NCI-H748 treated with DMSO at 0.1 percent for 48 hours (cell line): Measurements from ENCODE around the gene BEST1.

Experiments
- DNase-seq: peaks from one replicate; lab custom pipeline; 2025; lab: John Stamatoyannopoulos, UW

Gene BEST1

DNA sequence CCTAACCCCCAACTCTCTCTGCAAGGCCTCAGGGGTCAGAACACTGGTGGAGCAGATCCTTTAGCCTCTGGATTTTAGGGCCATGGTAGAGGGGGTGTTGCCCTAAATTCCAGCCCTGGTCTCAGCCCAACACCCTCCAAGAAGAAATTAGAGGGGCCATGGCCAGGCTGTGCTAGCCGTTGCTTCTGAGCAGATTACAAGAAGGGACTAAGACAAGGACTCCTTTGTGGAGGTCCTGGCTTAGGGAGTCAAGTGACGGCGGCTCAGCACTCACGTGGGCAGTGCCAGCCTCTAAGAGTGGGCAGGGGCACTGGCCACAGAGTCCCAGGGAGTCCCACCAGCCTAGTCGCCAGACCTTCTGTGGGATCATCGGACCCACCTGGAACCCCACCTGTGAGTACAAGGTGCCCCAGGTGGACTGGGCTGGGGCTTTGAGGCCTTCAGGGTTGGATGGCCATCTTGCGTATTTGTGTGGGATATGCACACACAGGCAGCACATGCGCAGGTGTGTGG lies at the start of gene BEST1:
BEST1 (plus strand) TSS at position 317 of the 513 bp plus-strand sequence. CDS start 1,456 bp downstream, outside the sequence.
- no peak for DNase-seq

DNA sequence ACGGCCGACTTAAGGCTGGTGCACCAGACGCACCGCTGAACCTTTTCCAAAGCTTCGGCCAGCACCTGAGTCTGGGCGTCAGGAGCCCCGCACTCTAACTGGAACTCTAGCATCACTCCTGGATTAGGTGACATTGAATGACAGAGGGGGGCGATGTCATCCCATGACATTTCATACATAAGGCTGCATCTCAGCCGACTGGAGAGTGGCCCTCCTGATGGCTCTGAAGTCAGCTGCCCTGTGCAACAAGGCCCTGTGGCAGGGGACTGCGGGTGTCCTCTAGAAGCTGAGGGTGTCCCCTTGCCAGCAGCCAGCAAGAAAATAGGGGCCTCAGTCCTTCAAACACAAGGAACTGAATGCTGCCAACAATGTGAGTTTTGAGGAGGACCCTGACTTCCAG lies 48.8 kb upstream of the BEST1 start:
- DNase-seq: no peak

DNA sequence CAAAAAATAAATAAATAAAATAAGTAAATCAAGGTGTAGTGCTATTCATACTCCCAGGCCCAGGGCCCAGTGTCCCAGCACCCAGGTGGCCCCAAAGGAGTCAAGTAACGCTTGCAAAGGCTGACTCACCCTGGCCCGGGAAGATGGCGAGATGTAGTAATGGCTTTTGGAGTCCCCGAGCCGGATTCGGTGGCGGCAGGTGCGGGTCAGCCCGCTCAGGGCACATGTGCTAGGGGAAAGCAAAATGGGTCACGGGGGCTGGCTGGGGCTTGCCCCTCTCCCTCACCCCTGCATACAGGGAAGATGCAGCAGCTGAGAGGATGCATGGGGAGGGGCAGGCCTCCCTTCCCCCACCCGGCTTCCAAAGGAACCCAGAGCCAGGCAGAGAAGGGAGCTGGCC lies 47.8 kb upstream of the BEST1 start:
- no peak for DNase-seq

DNA sequence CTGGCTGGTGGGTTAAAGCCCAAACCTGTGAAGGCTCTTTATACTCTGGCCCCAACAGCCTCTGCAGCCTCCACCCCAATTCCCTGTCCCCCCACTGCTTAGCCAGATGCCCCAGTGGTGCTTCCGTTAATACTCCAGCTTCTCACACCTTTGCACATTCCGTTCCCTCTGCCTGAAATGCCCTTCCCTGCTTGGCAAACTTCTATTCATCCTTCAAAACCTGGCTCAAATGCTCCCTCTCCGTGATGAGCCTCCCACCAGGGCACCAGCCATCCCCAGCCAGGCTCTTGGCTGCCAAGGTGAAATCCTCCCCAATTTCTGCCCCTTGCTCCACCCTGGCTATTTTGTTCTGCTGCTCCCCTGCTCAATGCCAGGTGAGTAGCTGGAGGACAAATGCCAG lies 46.3 kb upstream of the BEST1 start:
- no peak for DNase-seq

DNA sequence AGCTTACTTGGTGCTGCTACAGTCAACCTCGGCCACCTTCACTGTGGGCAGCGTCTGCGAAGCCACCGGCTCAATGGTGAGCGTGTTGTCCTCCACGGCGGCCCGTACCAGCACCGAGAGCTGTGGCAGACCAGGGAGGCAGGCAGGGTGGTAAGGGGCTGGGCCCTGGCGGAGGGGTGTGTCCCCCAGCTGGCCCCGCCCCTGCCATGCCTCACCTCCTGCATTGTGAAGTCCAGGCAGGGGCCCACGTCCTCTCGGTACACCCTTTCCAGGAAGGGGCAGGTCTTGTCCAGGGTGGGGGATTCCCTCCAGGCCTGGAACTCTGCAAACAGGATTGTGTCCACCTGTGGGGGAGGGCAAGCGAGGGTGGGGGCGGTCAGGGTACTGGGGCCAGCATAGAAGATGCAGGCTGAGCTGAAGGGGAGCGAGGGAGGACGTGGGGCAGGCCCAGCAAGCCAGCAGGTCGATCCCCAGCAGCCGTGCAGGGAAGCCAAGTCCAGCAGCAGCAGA lies 45.6 kb upstream of the BEST1 start:
- DNase-seq: no peak

DNA sequence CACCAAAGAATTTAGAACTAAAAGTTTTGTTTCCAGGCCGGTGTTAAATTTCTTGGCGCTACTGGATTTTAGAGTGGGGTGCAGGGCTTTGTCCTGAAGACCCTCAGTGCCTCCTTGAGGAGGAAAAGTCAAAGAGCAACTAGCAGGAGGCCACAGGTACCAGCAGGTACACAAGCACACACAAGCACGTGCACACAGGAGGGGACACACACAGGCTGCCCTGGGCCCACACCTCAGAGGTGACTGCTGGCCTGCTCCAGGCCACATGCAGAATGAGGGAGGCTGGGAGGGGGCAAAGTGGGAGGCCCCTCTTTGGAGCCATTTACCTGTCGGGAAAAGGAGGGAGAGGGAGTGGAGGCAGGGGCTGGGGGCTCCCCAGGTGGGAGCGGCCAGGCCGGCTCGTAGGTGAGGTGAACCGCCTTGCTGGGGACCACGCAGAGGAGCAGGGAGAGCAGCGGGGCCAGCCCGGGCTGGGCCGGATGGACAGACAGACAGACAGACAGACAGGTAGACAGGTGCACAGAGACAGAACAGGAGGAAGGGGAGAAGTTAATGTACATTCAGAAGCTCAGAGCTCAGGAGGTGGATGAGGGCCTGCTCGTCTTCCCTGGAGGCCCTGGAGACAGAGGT lies 45.0 kb upstream of the BEST1 start:
- DNase-seq: no peak

DNA sequence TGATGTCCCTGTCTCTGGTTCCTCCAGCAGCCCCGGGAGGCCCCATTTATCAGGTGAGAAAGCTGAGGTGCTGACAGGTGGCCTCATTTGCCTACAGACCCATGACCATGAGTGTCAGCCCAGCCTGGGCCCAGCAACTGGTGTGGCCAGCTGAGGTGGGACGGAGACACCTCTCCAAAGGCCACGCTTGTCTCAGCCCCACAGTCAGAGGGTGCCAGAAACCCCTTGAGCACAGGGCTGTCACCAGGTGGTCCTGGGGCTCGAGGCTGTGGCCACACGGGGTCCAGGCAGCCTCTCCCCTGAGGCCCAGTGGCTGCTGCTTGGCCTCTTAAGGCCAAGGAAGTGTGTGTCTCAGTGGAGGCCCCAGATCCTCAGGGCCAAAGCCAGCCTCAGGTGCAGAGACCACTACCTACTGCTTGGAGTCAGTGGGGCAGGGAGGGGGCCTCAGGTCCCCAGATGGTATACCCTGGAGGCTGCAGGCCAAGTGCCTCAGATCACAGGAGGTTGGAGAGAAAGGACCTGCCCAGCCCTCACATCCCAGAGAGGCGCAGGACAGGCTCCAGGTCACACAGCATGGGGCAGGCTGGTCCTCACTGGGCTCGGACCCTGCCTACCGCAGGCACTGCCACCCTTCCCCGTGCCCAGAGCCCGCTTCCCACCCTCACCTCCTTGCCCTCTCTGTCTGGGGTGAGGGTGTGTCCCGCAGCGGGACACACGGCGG lies 44.2 kb upstream of the BEST1 start:
- DNase-seq: no peak

DNA sequence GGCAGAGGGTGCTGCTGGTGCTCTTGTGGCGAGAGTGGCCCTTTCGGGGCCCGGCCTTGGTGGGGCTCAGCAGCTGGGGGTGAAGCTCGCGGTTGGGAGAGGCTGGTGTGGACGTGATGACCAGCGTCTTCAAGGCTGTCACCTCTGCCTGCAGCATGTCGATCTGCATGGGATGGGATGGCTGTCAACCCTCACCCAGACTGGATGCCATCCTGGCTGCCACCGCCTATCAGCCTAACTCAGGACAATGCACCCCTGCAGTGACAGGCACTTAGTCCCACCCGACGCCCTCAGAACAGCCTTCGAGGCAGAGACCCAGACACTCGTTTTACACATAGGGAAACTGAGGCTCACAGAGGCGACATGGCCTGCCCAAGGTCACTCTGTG lies 43.6 kb upstream of the BEST1 start:
- no peak for DNase-seq

DNA sequence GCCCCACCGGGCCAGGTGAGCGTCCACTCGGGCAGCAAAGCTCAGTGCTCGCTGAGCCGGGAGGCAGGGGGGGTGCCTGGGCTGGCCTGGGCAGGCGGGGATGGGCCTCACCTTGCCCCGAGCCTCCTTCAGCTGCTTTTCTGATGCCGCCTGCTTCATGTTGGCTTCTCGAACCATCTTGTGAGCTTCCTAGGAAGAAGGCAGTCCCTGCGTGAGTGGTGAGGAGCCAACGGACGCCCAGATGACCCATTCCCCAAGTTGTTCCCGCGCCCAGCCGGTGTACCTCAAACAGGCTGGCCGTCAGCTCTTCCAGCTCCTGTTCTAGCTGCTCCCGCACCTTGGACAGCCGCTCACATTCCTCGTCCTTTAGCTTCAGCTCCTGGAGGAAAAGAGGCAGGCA lies 42.9 kb upstream of the BEST1 start:
- no peak for DNase-seq

DNA sequence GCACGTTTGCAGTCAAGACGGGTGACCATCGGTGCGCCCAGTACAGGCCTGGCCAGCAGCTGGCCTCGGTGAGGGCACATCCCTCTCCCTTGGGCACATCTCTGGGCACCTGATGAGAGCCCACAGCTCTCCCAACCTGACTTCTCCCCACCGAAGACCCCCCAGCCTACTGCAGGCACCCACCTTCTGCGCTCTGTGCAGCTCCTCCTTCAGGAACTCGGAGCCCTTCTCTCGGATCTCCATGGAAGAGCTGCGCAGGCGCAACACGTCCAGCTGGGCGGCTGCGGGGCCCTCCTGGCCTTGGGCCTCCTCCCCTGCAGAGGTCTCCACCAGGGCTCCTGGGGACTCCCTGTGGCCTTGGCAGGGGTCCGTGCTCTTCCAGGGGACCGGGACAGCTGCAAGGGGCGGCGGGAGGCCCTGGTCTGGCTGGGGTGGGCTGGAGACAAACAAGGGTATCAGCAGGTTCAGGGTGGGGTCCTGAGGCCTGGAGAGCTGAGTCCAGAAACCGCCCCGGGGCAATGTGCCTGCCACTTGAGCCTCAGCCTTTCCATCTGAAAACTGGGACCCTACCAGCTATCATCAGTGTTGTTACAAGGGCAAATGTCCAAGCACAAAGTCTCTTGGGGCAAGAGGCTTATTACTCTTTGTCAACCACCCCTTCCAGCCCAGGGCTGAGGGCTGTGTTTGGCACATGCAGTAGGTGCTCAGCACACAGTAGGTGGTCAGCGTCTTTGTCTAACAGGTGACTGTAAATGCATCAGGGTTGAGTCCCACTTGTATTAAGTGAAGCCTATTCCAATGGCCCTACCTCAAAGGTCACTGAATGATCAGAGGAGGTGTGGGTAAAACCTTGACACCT lies 42.1 kb upstream of the BEST1 start:
- DNase-seq: no peak

DNA sequence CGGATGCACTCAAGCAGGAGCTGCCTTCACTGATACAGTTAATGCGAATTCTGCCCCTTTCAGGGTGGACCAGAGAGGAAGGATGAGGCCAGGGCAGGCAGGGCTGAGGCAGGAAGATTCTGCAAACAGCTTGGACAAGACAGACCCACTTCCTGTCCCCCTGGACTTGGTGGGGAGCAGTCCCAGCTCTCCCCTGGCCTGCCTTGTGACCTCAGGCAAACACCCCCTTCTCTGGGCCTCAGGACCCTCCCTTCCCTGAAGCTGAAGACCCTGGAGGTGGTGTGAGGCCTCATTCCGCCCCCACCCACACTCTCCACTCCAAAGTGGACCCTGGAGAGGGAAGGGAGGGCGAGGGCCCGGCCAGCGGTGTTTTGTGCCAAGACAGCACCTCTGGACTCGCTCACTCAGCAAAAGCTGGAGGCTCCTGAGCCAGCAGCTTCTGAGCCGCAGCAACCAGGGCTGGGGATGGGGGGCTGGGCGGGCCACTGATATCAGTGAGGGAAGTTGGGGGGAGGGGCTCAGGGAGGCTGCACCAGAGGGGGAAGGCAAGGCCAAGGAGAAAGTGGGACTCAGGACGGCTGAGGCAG lies 41.3 kb upstream of the BEST1 start:
- no peak for DNase-seq

DNA sequence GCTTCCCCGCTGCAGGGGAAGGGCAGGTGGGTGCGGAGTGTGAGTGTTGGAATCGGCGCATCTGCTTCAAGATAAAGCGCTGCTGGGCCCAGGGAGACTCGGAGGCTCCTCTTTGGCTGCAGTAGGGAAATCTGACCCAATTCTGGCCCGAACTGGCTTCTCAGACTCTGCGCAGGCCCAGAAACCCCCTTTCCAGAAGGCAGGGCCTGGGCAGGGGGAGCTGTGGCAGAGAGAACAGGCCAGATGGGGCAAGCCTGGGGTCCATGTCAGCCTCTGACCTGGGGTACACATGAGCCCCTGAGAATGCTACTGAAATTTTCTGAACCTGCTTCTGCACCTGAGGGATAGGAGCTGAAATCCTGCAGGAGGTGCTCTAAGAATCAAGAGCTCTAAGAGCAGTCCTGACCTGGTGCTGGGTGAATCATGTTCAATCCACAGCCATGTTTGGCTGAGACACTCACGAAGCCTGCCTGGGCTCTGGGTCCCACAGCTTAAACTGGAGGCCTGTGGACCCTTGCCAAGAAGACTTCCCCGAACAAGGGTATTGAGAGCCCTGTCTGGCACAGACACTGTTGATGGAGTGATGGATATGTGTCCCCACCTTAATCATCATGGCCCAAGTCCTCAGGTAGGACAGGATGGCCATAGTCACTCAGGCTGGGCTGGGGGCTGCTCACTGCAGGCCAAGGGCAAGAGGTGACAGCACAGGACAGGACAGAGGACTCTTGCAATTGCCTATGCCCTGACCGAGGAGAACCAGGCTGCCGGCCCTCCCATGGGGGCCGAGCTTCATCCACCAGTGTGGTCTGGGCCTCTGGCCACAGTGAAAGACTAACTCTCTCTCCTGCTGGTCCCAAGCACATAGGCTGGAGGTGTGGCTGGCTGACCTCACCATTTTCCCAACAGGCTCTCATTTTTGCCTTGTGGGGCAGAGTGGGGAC lies 39.7 kb upstream of the BEST1 start:
- no peak for DNase-seq

DNA sequence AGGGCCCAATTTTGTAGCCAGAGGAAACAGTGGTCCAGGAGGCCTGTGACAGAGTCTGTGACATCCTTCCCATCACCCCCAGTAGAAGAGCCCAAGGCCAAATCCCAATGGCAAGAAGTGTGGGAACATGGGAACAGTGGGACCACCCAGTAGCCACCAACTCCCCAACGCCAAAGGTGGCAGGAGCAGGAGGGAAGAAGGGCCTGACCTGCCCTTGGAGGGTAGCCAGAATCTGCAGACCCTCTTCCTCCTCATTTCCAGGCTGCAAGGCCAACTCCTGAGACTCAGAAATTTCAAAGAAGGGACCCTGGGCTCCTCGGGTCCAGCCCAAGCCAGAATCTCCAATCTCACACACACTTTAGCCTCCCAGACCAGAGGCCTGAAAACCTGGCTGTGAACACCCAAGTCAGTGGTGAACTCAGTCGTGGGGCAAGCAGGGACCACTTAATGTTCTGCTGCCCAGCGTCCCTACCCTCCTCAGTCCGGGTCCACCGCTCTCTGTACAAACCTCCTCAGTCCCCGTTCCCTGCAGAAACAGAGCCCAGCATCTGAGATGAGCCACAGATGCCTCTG lies 38.9 kb upstream of the BEST1 start:
- DNase-seq: no peak

DNA sequence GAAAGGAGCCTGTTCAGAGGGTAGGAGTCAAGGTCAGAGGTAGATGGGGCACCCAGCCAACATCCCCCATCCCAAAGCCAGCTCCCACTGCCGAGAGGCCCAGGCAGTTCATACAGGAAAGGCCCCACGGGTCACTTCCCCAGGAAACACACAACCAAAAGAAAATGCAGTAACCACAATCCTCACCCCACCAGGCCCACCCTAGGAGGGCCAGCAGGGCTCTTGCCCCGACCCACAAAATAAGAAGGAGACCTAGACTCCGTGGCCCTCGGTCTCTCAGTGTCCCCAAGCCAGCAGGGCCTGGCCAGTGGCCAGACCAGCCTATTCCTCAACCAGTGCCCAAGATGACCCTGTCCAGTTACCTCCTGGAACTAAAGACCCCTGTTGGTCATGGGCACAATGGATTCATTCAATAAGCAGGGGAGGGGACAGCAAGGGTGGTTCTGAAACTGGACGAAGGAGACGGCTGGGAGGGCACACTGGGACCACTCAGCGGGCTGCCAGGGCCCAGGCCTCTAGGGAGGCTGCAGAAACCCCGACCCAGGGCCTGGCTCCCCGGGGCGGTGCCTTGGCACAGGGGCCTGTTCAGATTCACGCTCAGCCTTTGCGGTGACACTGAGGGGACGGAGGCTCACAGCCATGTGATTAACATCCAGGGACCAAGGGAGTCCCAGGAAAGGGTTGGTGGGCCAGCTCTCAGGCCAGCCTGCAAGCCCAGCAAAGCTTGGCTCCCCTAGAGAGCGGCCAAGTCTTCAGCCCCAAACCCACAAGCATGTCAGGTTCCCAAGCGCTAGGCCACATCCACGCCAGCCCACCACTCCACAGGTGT lies 38.2 kb upstream of the BEST1 start:
- no peak for DNase-seq

DNA sequence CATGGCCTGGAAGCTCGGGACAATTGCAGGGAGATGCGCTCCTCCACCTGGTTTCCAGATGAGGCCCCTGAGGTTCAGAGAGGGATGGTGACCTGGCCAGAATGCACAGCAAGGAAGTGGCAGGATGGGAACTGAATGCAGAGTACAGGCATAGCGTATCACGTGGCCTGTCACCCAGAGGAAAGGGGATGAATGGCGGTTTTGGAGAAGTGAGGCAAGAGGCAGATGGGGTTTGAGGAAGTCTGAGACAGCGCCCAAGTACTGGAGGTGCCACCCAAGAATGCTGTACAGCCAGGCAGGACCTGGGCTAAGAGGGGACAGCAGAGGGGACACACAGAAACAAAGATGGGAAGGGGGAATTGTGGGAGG lies 37.6 kb upstream of the BEST1 start:
- no peak for DNase-seq

DNA sequence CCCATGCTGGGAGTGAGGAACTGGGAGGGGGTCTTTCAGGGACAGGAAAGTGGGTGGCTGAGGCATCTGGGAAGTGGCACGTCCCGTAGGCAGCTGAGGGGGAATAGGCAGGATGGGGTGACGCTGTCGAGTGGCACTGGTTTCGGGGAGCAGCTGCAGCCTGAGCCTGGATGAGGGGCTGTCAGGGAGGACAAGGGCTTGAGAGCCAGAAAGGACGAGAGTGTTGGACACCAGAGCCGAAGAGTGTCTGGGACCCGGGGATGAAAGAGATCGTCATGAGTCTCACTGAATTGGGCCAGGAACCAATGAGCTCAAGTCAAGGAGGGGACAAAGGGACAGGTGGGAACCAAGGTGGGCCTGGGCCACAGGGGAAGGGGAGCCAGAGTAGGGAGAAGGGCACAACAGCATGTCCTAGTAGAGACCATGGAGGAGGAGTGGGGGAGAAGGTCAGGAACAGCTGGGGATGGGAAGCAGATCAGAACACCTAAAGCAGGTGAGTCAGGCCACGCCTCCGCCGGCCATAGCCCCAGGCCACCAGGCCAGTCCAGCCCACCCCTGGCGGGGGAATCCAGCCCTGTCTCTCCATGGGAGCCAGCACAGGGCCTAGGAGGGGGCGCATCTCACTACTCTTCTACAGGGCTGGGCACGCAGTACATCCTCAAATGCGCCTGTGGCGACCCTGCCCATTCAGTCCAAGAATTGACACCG lies 37.0 kb upstream of the BEST1 start:
- DNase-seq: no peak

DNA sequence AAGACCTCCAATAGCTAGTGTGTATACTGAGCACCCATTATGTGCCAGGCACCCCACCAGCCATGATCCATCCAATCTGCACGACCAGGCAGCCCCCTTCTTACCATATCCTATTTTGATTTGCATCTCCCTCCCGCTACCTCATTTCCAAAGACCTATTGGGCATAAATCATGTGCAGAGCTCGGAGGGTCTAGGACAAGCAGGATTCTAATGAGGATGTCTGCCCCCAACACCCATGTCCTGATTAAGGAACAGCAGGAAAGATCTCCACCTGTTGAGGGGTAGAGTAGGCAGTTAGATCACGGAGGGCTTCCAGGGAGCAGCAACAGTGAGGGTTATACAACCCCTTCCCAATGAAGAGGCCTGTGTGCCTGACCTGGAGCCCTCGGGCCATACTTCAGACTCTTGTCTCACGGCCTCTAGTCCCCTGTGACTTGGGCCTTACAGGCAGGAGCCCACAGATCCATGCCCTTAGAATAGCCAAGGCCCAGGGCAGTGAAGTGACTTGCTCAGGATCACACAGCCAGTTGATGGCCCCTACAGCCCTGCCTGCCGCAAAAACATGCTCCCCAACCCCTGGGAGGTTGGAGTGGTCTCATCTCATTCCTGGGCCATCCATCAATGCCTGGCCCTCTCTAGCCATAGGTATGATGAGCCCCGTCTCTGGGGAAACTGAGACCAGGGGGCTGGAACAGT lies 36.3 kb upstream of the BEST1 start:
- DNase-seq: no peak

DNA sequence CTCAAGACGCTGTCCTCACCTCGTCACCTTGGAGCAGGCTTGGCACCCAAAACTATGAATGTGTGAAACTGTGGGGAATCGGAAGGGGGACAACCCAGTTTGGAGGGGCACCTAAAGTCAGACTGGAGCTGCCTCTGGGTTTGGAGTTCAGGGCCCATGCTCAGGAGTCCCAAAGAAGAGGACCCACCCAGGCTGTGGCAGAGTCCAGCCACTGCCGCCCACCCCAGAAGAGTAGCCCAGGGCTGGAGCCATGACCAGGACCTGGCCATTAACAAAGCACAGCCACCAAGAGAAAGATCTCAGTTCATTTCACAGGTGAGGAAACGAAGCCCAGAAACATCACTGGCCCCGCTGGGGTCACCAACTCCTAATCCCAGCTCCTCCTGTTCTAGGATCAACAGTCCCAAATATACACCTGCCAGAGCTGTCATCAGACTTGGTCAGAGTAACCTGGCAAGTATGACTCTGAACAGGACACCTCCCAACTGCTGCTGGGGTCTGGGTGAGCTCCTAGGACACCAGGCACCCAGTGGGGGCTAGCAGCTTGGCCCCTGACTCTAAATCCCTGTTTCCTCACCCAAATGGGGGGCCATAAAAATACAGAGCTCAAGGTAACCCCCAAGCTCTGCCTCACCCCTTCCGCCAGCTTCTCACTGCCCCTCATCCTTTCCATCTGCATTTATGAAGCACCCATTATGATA lies 35.5 kb upstream of the BEST1 start:
- DNase-seq: no peak
